Activated CD4-positive, alpha-beta T cell treated with anti-CD3 and anti-CD28 coated beads for 48 hours (primary cell): ENCODE results near the gene CCDC188.

Experiments used
- DNase-seq: peaks from one replicate; pipeline ENCODE4 v3.0.0-alpha.2; 2020

CCDC188 gene

DNA sequence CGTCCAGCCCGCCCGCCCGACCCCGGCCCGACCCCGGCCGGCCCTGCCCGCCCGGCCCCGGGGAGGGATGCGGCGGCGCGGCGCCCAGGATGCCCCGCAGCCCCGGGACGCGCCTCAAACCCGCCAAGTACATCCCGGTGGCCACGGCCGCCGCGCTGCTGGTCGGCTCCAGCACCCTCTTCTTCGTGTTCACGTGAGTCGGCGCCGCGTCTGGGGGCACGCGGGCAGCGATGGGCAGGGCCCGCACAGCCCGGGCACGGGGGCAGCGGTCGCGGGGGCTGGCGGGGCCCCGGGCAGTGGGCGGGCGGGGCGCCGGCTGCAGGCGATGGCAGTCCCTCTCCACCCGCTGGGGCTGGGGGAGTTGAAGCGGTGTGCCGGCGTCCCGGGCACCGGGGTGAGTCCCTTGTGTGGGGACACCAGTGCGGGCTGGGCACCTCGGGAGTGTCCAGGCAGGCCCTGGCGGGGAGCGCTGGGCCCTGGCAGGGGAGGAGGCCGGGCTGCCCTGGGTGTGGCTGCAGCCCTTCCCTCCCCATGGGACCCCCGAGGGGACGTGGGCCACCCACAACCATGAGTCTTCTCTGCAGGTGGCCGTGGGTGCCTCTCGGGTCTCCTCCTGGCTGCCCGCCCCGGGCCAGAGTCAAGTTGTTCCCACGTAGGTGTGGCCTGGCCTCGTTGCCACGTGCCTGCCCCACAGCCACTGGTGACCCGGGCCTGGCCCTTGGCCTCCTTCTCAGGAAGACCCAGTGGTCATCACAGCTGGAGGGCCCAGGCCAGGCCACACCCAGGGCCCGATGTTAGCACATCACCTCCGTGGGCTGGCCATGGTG, 18.8 kb downstream of the CCDC188 start:
- DNase-seq = no peak

DNA sequence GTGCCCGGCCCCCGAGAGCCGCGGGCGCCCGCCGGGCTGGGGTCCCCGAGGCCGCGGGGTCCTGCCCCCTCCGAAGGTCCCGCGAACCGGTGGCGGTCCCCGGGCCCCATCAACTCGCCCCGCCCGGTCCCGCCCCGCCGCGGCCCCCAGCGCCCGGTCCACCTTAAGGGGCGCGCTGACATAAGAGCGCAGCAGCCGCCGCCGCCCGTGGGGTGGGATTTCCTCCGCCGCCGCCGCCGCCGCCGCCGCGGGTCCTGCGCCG, 19.3 kb downstream of the CCDC188 start, which contains the start of gene ZDHHC8:
ZDHHC8 (plus strand) TSS at position 208 of the 262 bp plus-strand sequence. CDS start 144 bp downstream, outside the sequence.
- peak; percentile 43 for DNase-seq

DNA sequence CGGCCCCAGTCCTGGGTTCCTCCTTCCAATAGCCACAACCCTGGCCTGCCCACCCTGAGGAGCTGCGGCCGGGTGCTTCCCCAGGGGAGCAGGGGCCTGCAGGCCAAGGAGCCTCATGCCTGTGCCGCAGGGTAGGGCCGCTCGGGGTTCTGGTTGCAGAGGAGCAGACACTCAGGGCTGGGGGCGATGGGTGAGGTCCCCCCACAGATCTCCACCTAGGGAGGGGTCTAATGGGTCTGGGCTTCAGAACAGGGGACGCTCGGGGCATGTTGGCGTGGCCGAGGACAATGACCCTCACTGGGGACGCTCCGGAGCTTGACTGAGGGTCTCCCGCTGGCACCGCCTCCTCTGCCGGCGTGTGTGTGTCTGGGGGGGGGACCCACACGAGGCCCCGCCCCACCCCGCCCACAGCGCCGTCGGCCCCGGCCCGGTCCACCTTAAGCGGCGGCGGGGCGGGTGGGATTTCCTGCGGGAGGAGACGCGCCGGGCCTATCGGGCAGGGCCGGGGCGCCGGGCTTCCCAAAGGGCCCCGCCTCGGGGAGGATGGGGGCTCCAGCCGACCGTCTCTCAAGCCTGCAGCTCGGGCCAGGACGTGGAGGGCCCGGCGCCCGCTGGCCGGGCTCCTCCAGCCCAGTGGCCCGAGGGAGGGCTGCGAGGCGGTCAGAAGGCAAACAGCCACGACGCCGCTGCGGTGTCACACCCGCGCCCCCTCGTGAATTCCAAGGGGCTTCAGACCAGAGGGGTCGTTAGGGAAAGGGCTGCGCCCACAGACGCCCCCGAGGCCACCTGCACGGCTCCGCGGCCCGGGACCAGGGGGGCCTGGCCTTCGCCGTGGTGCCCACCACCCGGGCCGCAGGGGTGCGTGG, 19.9 kb downstream of the CCDC188 start:
- DNase-seq = peak; percentile 79

DNA sequence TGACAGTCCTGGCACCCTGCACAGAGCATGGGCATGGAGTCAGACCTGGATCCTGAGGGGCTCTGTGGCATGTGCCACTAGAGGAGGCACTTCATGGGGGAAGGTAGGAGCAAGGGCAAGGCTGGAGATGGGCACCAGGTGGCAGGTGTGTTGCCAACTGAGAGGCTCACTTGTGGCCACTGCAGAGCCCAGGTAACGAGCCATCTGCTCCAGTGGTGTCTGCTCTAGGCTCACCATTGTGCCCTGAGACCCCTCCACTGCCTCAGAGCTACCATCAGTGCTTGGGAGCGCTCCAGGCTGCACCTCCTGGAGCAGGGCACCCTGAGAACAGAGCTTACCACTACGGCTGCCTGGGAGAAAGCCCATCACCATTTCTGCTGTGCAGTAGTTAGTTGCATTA, 20.5 kb downstream of the CCDC188 start:
- DNase-seq = no peak

DNA sequence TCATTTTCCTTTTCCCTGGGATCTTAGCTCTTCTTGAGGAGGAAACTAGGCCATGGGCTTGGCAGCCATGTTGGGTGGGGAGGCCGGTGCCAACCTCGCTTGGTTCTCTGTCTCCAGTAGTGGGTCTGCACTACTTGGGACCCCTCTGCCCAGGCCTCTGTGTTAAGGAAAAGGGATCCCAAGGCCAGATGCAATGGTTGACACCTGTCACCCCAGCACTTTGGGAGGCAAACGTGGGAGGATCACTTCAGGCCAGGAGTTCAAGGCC, 21.2 kb downstream of the CCDC188 start:
- DNase-seq = no peak

DNA sequence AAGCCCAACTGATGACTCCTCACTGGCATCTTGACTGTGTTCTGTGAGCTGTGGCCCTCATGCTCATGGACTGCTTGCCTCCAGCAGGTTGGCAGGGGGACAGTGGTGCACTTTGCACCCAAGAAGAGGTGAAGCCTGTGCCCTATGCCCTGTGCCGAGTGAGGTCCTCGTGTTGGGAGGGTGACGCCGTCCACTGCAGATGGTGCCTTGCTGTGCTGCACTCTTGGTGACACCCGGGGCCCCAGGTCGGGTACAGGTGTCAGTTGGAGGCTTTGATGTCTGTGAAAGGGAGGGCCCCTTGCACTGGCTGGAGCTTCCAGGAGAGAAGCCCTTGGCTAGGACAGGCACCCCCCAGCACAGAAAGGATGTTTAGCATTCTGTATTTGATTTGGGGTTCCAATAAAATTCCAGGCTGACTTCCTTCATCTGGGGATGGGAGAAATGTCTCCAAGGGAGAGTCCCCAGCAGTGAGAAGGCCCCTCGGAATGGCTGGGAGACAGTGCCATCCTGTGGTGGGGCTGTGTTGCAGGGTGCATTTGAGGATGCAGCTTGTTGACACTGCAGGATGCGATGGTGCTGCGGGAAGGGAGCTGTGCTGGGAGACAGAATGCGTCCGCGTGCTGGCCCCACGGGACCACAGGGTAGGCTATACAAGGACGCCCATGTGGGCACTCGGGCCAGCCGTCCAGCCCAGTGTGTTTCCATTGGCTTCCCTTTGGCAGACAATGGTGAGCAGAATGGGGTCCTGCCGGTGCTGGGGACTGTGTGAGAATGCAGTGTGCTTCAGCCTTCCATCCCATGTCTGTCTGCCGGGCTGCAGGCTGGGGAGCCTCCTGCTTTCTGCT, 21.7 kb downstream of the CCDC188 start:
- peak; percentile 64 for DNase-seq

DNA sequence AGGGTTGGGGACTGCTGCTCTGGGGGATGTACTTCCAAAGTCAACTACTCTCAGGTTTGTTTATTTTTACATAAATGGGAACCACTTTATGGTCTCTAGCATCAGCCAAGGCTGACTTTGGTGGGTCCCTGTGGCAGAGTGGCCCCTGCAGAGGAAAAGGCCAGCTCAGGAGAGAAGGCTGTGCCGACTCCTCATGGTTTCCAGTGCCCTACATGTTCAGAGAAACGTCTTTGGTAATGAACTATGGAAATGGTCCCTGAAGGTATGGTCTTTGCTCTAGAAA, 22.3 kb downstream of the CCDC188 start:
- no peak for DNase-seq

DNA sequence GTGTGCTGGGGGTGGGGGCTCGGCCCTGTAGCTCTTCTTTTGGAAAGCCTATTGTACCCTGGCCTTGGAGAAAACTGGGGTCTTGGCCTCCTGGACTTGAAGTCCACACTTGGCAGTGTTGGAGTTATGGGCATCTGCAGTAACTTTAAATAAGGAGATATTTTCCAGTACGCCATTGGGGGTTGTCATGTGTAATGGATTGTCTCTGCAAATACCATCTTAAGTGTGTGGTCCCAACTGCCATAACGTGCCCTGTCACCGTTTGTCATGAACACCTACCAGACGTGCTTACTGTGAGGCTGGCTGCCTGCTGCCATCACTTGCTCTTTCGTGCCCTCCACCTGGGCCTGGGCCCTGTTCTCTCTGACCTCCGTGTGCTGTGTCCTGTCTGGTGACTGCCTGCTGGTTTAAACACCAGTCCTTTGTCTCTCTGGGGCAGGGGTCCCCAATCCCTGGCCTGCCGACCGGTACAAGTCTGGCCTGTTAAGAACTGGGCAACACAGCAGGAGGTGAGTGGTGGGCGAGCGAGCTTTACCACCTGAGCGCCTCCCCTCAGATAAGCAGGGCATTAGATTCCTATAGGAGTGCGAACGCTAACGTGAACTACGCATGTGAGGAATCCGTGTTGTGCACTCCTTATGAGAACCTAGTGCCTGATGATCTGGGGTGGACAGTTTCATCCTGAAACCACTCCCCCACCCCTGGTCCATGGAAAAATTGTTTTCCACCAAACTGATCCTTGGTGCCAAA, 22.8 kb downstream of the CCDC188 start:
- no peak for DNase-seq

DNA sequence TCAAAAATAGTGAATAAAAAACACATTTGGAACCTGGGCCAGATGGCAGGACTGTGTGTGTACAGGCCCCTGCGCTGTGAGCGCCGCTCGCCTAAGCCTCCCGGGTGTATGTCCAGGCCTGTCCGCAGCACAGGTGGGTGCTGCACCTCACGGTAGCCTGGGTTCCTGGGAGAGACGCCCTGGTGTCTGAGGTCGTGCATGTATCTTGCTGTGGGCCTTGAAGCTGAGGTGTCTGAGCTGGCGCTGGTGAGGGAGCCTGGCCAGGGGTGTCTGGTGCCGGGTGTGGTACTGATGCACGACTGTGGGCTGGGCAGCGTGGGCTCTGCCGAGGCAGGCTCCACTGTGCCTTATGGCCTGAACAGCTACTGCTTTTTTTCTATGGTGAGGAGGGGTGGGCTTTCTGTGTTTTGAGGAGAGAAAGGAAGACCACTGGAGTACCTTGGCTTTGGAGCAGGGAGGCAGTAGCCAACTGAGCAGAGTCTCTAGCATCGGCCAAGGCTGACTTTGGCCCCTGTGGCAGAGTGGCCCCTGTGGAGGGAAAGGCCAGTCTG, 23.5 kb downstream of the CCDC188 start:
- no peak for DNase-seq

DNA sequence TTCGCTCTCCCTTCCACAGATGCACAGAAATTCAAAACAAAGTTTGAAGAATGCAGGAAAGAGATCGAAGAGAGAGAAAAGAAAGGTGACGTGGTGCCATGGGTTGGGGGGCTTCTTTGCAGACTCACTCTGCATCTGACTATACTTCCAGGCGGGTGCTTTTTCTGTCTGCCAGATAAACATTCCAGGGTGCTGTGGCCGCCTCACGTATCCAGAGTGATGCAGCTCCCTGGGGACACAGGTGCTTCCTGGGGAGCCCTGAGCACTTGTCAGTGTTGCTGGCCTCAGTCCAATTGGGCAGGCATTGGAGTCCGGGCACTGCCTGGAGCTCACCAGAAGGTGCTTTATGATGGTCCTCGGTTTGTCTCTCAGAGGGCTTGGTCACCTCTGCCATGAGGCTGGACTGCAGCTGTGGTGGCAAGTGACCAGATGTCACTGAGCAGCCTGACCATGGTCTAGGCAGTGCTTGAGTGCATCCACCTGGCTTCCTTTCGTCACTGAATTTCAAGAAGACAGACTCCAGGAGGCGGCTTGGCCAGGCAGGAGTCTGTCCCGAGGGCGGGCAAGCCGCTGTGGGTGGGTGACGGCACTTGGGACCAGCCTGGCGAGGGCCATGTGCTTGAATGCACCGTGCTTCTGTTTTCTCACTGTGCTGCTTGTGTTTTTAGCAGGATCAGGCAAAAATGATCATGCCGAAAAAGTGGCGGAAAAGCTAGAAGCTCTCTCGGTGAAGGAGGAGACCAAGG, 24.4 kb downstream of the CCDC188 start:
- no peak for DNase-seq

DNA sequence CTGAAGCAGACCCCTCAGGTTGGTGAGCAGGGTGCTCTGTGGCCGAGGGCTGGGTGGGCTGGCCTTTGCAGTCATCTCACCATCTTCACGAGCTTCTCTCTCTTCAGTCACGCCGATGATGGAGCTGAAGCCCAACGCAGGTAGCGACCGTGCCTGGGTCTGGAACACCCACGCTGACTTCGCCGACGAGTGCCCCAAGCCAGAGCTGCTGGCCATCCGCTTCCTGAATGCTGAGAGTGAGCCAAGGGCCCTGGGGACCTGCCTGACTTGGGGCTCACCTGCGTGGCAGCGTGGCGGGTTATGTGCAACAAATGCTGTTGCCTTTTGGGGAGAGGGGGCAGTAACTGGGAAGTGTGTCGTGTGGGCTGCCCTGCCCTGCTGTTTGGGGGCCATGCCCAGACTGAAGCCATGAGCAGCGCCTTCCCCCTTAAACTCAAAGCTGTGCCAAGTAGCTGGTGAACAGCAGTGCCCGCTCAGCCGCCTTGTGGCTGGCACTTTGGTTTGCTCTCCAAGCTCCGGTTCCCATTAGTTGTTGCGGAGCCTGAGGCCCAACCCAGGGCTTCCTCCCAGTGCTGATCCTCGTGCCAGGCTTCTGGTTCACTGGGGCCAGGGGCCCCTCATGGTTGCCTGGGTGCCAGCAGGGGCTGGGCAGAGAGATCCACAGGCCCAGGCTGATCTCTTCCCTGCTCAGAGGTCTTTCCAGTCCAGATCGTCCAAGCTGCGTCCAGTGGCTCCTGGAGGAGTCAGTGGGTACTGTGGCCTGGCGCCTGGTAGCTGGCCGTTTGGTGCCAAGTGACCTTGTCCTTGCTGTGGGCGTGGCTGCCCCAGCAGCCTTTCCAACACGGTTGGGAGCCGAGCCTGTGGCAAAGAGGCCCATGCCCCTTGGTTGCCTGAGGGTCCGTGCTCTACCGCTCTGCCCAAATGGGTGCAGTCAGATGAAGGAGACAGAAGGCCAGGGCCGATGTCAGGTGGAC, 25.4 kb downstream of the CCDC188 start:
- no peak for DNase-seq

DNA sequence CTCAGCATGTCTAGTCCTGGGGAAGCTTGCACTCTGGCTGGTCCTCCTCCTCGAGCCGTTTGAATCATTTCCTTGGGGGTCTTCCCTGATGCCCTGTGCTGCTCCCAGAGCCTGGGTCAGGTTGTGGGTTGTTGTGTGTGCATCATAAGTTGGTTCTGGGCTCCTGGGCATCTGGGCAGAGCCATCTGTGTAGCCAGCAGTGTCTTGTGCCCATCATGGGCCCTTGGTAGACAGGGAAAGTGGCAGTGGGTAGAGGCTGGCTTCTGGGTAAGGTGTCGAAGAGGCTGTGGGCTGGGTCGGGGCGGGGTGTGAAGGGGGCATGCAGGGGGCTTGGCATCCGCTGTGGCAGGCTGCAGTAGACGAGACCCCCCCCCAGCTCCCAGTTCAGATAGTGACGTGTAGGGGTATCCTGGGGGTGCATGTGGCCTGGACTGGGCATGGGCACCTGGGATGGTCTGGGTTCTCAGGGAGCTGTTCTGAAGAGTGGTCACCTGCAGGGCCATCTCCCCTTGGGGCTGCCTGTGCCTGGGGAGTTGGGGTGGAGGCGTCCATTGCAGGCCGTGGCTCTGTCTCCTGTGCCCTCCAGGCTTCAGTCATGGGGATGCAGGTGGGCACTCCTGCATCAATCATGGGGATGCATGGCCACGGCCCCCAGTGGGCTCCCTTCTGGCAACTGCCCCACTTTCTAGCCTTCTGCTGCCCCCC, 26.6 kb downstream of the CCDC188 start:
- DNase-seq = no peak

DNA sequence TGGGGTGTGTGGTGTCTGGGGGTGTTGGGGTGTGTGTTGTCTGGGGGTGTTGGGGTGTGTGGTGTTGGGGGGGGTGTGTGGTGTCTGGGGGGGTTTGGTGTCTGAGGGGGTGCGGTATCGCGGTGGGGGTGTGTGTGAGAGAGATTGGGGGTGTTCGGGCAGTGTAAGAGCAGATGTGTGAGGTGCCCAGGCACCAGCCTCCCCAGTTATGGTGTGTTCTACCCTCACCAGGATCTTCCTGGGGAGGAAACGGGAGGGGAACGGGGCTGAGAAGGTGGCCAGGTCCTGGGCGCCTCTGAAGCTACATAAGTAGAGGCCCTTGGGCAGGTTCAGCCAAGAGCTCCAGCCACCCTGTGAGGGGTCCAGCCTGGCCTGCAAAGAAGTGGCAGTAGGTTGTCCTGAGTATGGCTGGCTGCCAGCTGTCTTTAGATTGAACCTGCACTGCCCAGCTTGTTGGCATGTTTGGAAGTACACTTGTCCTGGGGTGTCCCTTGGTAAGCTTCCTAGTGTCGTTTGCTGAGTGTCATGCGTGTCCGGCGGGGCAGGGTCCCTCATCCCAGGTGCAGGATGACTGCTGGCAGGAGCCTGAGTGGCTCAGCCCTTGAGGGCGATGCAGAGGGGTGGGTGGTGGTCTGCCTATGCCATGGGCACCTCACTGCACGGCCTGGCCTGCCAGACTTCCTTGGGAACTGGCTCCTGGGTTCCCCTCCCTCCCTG, 27.3 kb downstream of the CCDC188 start:
- DNase-seq = no peak

DNA sequence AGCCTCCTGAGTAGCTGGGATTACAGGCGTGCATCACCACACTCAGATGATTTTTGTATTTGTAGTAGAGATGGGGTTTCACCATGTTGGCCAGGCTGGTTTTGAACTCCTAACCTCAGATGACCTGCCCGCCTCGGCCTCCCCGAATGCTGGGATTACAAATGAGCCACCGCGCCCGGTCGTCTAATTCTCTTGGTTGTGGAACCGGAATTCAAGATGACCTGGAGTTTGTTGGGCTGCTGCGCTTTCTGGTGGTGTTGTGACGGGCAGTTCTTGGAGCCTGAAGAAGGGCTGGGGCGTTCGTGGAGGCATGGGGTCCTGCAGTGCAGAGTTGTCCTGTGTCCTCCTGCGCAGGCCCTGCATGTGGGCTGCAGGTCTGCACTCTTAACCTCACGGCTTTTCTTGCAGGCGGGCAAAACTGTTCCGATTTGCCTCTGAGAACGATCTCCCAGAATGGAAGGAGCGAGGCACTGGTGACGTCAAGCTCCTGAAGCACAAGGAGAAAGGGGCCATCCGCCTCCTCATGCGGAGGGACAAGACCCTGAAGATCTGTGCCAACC, 28.9 kb downstream of the CCDC188 start:
- no peak for DNase-seq

DNA sequence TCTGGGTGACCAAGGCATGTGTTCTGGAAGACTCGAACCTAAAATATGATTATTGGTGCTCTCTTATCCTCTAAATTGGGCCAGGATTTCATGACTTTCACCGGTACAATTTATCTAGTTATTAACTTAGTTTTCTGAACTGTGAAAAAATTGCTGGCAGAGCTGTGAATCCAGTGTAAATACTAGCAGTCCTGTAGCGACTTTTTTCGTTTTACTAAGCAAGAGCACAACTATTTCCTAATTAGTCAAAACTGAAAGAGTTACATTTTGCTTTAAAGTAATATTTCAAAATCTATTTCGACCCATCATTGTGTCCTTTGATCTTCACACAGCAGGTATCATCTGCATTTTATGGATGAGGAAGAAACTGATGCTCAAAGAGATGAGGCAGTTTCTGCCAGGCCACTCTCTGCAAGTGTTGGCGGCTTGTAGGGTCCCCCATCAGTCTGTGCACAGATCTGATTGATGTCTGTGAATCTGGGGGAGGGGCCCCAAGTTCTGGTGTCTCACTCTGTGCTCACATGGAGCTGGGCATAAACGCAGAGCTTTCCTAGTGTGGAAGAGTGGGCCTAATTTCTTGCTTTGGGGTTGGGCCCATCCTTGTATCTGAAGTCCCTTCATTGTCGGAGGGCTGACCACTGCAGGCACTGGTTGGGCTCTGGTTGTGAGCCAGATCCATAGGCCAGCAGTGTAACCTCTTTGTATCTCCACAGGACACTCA, 32.4 kb downstream of the CCDC188 start:
- peak; percentile 20 for DNase-seq

DNA sequence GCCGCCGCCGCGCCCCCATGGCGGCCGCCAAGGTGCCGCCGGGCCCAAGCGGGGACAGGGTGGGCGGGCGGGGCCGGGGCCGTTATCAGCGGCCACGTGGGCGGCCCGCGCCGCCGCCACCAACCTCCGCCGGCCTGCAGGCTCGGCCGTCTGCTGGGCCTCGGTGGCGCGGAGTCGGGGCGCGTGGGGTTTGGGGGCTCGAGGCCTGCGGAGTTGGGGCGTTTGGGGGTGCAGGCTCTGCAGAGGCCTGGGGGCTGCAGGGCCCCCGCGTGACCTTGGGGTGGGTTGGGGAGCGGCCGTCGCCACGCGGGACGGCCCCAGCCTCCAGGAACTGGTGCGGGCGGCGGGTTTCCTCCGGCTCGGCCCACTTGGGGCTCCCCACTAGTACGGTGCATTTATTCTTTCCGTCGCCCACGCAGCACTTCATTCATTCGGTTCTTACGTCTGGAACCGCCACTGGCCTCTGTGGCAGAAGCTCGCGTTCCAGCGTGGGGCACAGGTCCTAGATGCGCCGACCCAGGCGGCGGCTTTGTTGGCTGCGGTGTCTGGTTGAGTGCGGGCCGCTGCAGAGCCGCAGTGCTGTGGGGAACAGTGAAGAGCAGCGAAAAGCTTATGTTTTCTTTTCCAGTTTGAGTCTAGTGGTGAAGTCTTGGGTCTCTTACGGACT, 33.1 kb downstream of the CCDC188 start:
- peak; percentile 92 for DNase-seq

DNA sequence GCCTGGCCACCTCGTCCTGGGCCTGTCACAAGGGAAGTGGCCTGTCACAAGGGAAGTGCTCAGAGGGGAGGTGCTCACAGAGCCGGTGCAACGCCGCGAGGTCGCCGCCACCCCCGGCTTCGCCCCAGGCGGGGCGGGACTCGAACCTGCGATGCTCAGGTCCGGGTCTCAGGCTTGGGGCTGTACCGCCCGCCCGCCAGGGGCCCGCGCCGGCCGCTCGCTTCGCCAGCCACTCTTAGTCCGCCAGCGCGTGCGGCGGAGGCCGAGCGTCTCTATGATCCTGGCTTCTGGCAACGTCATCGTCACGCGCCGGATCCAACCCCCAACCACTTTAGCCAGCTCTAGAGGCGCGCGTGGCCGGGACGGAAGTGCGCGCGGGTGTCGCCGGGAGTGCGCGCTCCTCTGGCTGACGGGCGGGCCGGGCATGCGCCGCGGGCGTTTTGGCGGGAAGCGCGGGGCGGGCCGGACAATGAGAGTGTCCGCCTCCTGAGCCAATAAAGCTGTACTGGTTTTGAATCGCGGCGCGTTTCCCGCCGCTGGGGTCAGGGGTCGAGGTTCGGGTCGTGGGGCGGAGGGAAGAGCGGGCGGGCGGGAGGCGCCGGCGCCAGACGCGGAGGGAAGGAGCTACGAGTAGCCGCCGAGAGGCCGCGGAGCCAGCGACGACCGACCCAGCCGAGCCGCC, 33.8 kb downstream of the CCDC188 start, which contains the start of gene TRMT2A:
TRMT2A (minus strand) TSS at position 276 of the 682 bp plus-strand sequence. CDS start 320 bp downstream, outside the sequence.
- peak; percentile 98 for DNase-seq
